Neural progenitor cell (in vitro differentiated cells): Measurements from ENCODE around the gene FRMPD2.

ENCODE experiments used
- CTCF ChIP-seq: fragments of 200-600 bp; sonication (generic); IDR thresholded peaks from 2 replicates; pipeline ENCODE4 v1.5.1; 2017; ENCODE audit warnings: antibody characterized with exemption, mild to moderate bottlenecking
- EZH2 ChIP-seq: fragments of 200-600 bp; sonication (generic); IDR thresholded peaks from 2 replicates; pipeline ENCODE4 v1.6.1; 2017; ENCODE audit warnings: antibody characterized with exemption, mild to moderate bottlenecking, moderate library complexity
- EZH2phosphoT487 ChIP-seq: fragments of 200-600 bp; sonication (generic); IDR thresholded peaks from 2 replicates; pipeline ENCODE4 v1.6.1; 2017; ENCODE audit warnings: antibody characterized with exemption

- TF ChIP-seq EZH2, result no peak
- no peak for TF ChIP-seq CTCF
- TF ChIP-seq EZH2phosphoT487, result no peak
Measured at GRCh38 chr10:48207853-48208252, 66.6 kb downstream of the FRMPD2 start.
